Body of pancreas (tissue), 4 donors: Measurements from ENCODE around the gene STK38. TPM values are rescaled to one million over a fixed set of nuclear protein-coding genes. Genes with fewer than 3 reads are reported as not detected.

Source experiments
- ATAC-seq: fragments of 150-250 bp; one replicate; pipeline ENCODE4 v1.9.1; 2016
- DNase-seq, 4 donors: peaks; one replicate each; pipeline ENCODE4 v3.0.0-alpha.2; 2019
- H3K27ac ChIP-seq, 4 donors: fragments of 200-600 bp; sonication (generic); 1 replicate in 3 of 4; 2 replicates in 1 of 4; pipeline versions ENCODE4 v1.5.1 to v1.6.1; 2016 to 2019; ENCODE audit warnings: mild to moderate bottlenecking in 1 of 4, mixed read lengths in 1 of 4, moderate library complexity in 1 of 4
- H3K27me3 ChIP-seq, 2 donors: fragments of 200-600 bp; sonication (generic); one replicate each; pipeline ENCODE4 v1.6.0; 2016; ENCODE audit warnings: mild to moderate bottlenecking in 1 of 2
- H3K36me3 ChIP-seq, 2 donors: fragments of 200-600 bp; sonication (generic); replicated peaks in 1 of 2; 2 replicates each; pipeline ENCODE4 v1.5.1; 2016; ENCODE audit warnings: low read depth in 2 of 2; ENCODE audit not compliant: insufficient read depth in 1 of 2
- H3K4me1 ChIP-seq: fragments of 200-600 bp; sonication (generic); one replicate; pipeline ENCODE4 v1.6.0; 2016
- H3K4me3 ChIP-seq, 2 donors: fragments of 200-600 bp; sonication (generic); 1 replicate in 1 of 2; 2 replicates in 1 of 2; pipeline ENCODE4 v1.5.1; 2016 to 2019
- H3K9me3 ChIP-seq, 3 donors: fragments of 200-600 bp; sonication (generic); 1 replicate in 2 of 3; 2 replicates in 1 of 3; pipeline ENCODE4 v1.5.1; 2016
- POLR2A ChIP-seq, 3 donors: fragments of 450-650 bp; IDR thresholded peaks; one replicate each; pipeline ENCODE4 v1.6.1; 2016; ENCODE audit warnings: antibody characterized with exemption in 3 of 3, mild to moderate bottlenecking in 2 of 3
- WGBS, 2 donors: methylation state at CpG; one replicate each; pipeline ENCODE4 v1.1.5; 2017; 5-methylcytosine and 5-hydroxymethylcytosine counted together
- intact Hi-C: fragments of 100-400 bp; cut with DNase I; formaldehyde crosslinking; loops from one replicate; pipeline ENCODE4 v1.15.1; 2023
- total RNA-seq, 2 donors: library from RNA; depleted of rRNA; stranded (reverse); fragments of >200 nt; gene quantifications; one replicate each; pipeline ENCODE4 v1.1.0, GENCODE V29; 2016
- TF ChIP-seq, protein P1 (sequence below), 7 experiments: fragments of 450-650 bp in 4 of 7; fragments of 200-600 bp in 3 of 7; sonication (generic) in 3 of 7; IDR thresholded peaks; one replicate each; pipeline ENCODE4 v1.5.1; 2016 to 2019; ENCODE audit warnings: antibody characterized with exemption in 7 of 7

The STK38 gene
- total RNA-seq, 2 donors from 2014 or later = 11.9 to 16.2 TPM

DNA sequence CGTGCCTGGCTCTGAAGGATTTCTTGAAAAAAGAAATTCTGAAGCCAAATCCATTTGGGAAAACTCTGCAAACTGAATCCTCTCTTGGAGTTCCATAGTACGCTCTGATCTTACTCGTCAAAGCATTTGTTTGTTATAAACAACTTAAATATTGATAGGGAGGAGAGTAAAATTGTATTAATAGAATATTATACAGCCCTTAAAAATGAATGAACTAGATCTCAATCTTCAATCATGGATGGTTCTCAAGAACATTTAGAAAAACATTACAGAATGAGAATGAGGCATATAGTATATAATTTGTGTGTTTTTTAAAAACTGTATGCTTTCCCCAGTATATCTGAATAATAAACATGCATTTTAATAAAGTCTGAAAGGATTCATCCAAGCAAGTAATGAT is 79.7 kb downstream of the STK38 start:
- Histone ChIP-seq H3K4me1 (no peaks in the 10 kb centered on the region), H3K4me3 (no peak overlapping the region), H3K9me3 (peaks cover 0 to 3% (median 0%) of the 10 kb centered on the region in 3 donors), H3K27me3 (no peaks in the 10 kb centered on the region), H3K36me3 (peaks cover 0 to 2% of the 10 kb centered on the region in 2 donors), H3K27ac (no peak overlapping the region)
- no peak for DNase-seq
- WGBS, 2 donors = 94 to 97% methylated on average over 3 of the region's 3 CpGs
- no peak for ATAC-seq
- TF ChIP-seq POLR2A (IDR thresholded peaks at IDR 0.05) = no peak
- TF ChIP-seq, protein P1, sequence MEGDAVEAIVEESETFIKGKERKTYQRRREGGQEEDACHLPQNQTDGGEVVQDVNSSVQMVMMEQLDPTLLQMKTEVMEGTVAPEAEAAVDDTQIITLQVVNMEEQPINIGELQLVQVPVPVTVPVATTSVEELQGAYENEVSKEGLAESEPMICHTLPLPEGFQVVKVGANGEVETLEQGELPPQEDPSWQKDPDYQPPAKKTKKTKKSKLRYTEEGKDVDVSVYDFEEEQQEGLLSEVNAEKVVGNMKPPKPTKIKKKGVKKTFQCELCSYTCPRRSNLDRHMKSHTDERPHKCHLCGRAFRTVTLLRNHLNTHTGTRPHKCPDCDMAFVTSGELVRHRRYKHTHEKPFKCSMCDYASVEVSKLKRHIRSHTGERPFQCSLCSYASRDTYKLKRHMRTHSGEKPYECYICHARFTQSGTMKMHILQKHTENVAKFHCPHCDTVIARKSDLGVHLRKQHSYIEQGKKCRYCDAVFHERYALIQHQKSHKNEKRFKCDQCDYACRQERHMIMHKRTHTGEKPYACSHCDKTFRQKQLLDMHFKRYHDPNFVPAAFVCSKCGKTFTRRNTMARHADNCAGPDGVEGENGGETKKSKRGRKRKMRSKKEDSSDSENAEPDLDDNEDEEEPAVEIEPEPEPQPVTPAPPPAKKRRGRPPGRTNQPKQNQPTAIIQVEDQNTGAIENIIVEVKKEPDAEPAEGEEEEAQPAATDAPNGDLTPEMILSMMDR (IDR thresholded peaks at IDR 0.05) = no peak
- intact Hi-C loops = no loop called here

- H3K4me3 ChIP-seq = no peak overlapping the region
- H3K4me1 ChIP-seq = peaks cover 4% of the 10 kb centered on the region
- no peak overlapping the region for H3K27ac ChIP-seq
- no peaks in the 10 kb centered on the region for H3K27me3 ChIP-seq
- no peak for ATAC-seq
- H3K9me3 ChIP-seq = peaks cover 0 to 3% (median 0%) of the 10 kb centered on the region in 3 donors
- no peak for TF ChIP-seq POLR2A (IDR thresholded peaks at IDR 0.05)
- TF ChIP-seq, protein P1 (IDR thresholded peaks at IDR 0.05) = no peak
- no peaks in the 10 kb centered on the region for H3K36me3 ChIP-seq
- WGBS, 2 donors = 64 to 78% methylated on average over 1 of the region's 1 CpG
- intact Hi-C loops = no loop called here
- DNase-seq = no peak
Measured at GRCh38 chr6:36464233-36464632, 83.0 kb downstream of the STK38 start.

- TF ChIP-seq POLR2A (IDR thresholded peaks at IDR 0.05) = no peak
- TF ChIP-seq, protein P1 (IDR thresholded peaks at IDR 0.05) = no peak
- Histone ChIP-seq H3K27ac (no peak overlapping the region), H3K36me3 (no peaks in the 10 kb centered on the region), H3K27me3 (no peaks in the 10 kb centered on the region), H3K9me3 (peaks cover 0 to 1% (median 0%) of the 10 kb centered on the region in 3 donors), H3K4me1 (peaks cover 9% of the 10 kb centered on the region), H3K4me3 (no peak overlapping the region)
- ATAC-seq (no peak), DNase-seq (no peak)
- WGBS, 2 donors = 68 to 76% methylated on average over 1 of the region's 1 CpG
- intact Hi-C loops = no loop called here
Measured at GRCh38 chr6:36463676-36464075, 83.6 kb downstream of the STK38 start.

- Histone ChIP-seq H3K36me3 (no peaks in the 10 kb centered on the region), H3K27me3 (no peaks in the 10 kb centered on the region), H3K4me3 (no peak overlapping the region), H3K4me1 (peaks cover 9% of the 10 kb centered on the region), H3K27ac (no peak overlapping the region), H3K9me3 (no peaks in the 10 kb centered on the region)
- 54 to 63% methylated on average over 3 of the region's 3 CpGs for WGBS, 2 donors
- TF ChIP-seq, protein P1 (IDR thresholded peaks at IDR 0.05) = no peak
- no peak for TF ChIP-seq POLR2A (IDR thresholded peaks at IDR 0.05)
- intact Hi-C loops = no loop called here
- DNase-seq = no peak
- ATAC-seq = no peak
Measured at GRCh38 chr6:36461646-36462045, 85.6 kb downstream of the STK38 start.

DNA sequence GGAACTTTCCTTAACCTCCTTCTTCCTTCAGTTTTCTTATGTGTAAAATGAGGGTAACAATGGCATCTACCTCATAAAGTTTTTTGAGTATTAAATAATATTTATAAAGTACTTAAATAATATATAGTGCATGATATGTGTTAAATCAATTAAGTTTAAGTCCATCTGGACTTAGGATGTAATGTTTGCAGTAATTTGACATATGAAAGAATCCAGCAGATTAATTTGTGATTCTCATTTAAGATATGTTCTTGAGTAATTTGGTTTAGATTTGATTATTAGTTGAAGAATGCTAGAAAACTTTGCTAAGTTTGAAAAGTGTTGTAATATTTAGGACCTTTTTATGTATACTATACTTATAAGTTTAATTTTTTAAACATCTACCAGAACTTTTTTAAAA is 86.4 kb downstream of the STK38 start:
- Histone ChIP-seq H3K9me3 (no peaks in the 10 kb centered on the region), H3K4me1 (peaks cover 9% of the 10 kb centered on the region), H3K27me3 (no peaks in the 10 kb centered on the region), H3K36me3 (no peaks in the 10 kb centered on the region), H3K27ac (no peak overlapping the region), H3K4me3 (no peak overlapping the region)
- TF ChIP-seq POLR2A (IDR thresholded peaks at IDR 0.05) = no peak
- TF ChIP-seq, protein P1 (IDR thresholded peaks at IDR 0.05) = no peak
- DNase-seq (no peak), ATAC-seq (no peak)
- intact Hi-C loops = no loop called here
